ENCODE data around the gene SPDYE3.
"Not testable (repeated sequence)": the region's sequence is repeated elsewhere in the genome, so short reads cannot be mapped to it uniquely, and the experiment has no call there.

- TF ChIP-seq REST (IDR thresholded peaks at IDR 0.05); JUND (IDR thresholded peaks at IDR 0.05); MAX (IDR thresholded peaks at IDR 0.05); TAF1 (conservative IDR thresholded peaks at IDR 0.05); FOXA1 (IDR thresholded peaks at IDR 0.05); RAD21 (IDR thresholded peaks at IDR 0.05); SP1 (IDR thresholded peaks at IDR 0.05); EGR1 (IDR thresholded peaks at IDR 0.05; ENCODE audit: low read depth in 2 of 2); YY1 (IDR thresholded peaks at IDR 0.05); GABPA (IDR thresholded peaks at IDR 0.05 in 1 of 2, conservative IDR thresholded peaks at IDR 0.05 in 1 of 2); RXRA (IDR thresholded peaks at IDR 0.05): not testable (repeated sequence)
- TF ChIP-seq, protein P1, sequence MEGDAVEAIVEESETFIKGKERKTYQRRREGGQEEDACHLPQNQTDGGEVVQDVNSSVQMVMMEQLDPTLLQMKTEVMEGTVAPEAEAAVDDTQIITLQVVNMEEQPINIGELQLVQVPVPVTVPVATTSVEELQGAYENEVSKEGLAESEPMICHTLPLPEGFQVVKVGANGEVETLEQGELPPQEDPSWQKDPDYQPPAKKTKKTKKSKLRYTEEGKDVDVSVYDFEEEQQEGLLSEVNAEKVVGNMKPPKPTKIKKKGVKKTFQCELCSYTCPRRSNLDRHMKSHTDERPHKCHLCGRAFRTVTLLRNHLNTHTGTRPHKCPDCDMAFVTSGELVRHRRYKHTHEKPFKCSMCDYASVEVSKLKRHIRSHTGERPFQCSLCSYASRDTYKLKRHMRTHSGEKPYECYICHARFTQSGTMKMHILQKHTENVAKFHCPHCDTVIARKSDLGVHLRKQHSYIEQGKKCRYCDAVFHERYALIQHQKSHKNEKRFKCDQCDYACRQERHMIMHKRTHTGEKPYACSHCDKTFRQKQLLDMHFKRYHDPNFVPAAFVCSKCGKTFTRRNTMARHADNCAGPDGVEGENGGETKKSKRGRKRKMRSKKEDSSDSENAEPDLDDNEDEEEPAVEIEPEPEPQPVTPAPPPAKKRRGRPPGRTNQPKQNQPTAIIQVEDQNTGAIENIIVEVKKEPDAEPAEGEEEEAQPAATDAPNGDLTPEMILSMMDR (IDR thresholded peaks at IDR 0.05; ENCODE audit: low read depth, low read length, missing input control): not testable (repeated sequence)
- TF ChIP-seq, protein P2, sequence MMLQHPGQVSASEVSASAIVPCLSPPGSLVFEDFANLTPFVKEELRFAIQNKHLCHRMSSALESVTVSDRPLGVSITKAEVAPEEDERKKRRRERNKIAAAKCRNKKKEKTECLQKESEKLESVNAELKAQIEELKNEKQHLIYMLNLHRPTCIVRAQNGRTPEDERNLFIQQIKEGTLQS (IDR thresholded peaks at IDR 0.05): not testable (repeated sequence)
- TF ChIP-seq, protein P3, sequence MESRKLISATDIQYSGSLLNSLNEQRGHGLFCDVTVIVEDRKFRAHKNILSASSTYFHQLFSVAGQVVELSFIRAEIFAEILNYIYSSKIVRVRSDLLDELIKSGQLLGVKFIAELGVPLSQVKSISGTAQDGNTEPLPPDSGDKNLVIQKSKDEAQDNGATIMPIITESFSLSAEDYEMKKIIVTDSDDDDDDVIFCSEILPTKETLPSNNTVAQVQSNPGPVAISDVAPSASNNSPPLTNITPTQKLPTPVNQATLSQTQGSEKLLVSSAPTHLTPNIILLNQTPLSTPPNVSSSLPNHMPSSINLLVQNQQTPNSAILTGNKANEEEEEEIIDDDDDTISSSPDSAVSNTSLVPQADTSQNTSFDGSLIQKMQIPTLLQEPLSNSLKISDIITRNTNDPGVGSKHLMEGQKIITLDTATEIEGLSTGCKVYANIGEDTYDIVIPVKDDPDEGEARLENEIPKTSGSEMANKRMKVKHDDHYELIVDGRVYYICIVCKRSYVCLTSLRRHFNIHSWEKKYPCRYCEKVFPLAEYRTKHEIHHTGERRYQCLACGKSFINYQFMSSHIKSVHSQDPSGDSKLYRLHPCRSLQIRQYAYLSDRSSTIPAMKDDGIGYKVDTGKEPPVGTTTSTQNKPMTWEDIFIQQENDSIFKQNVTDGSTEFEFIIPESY (IDR thresholded peaks at IDR 0.05): not testable (repeated sequence)
These were observed 43.3 kb upstream of the SPDYE3 start for GRCh38 chr7:100264223-100264622.
